H9 (cell line): ENCODE data around the gene ATP11C. TPM values are rescaled to one million over a fixed set of nuclear protein-coding genes. Genes with fewer than 3 reads are reported as not detected.

Source experiments
- DNase-seq: peaks from one replicate; pipeline ENCODE4 v3.0.0-alpha.2; 2017
- H2AFZ ChIP-seq: one replicate; pipeline ENCODE4 v1.6.1; 2013; ENCODE audit warnings: mild to moderate bottlenecking, low read length, control low read depth, moderate library complexity
- H2AK5ac ChIP-seq: 2 replicates; pipeline ENCODE4 v1.6.1; 2013; ENCODE audit warnings: low read length, control low read depth, mixed read lengths; ENCODE audit not compliant: insufficient read length
- H2BK120ac ChIP-seq: one replicate; pipeline ENCODE4 v1.6.1; 2013; ENCODE audit warnings: low read depth, mild to moderate bottlenecking, low read length, control low read depth, inconsistent platforms; ENCODE audit not compliant: poor library complexity, severe bottlenecking
- H2BK12ac ChIP-seq: 2 replicates; pipeline ENCODE4 v1.6.1; 2013; ENCODE audit warnings: low read length, control low read depth, mixed read lengths, low read depth; ENCODE audit not compliant: insufficient read length
- H2BK15ac ChIP-seq: 2 replicates; pipeline ENCODE4 v1.6.1; 2013; ENCODE audit warnings: low read depth, low read length, control low read depth
- H2BK20ac ChIP-seq: one replicate; pipeline ENCODE4 v1.6.1; 2013; ENCODE audit warnings: low read depth, mild to moderate bottlenecking, low read length, control low read depth, inconsistent platforms; ENCODE audit not compliant: poor library complexity, severe bottlenecking
- H2BK5ac ChIP-seq: 2 replicates; pipeline ENCODE4 v1.6.1; 2013; ENCODE audit warnings: low read length, control low read depth, mixed read lengths; ENCODE audit not compliant: insufficient read length
- H3K14ac ChIP-seq: 2 replicates; pipeline ENCODE4 v1.6.1; 2013; ENCODE audit warnings: low read length, control low read depth; ENCODE audit not compliant: insufficient read depth
- H3K18ac ChIP-seq: 2 replicates; pipeline ENCODE4 v1.6.1; 2013; ENCODE audit warnings: low read depth, mild to moderate bottlenecking, mixed read lengths, low read length, control low read depth; ENCODE audit not compliant: insufficient read length
- H3K23ac ChIP-seq: 2 replicates; pipeline ENCODE4 v1.6.1; 2013; ENCODE audit warnings: low read length, control low read depth, mixed read lengths, low read depth; ENCODE audit not compliant: insufficient read length
- H3K23me2 ChIP-seq: 2 replicates; pipeline ENCODE4 v1.6.1; 2013; ENCODE audit warnings: low read depth, mild to moderate bottlenecking, mixed read lengths, low read length, control low read depth; ENCODE audit not compliant: insufficient read length, poor library complexity, severe bottlenecking
- H3K27ac ChIP-seq: 2 replicates; pipeline ENCODE4 v1.5.1; 2013; ENCODE audit warnings: low read length, control low read depth, mixed read lengths, low read depth; ENCODE audit not compliant: insufficient read length
- H3K27me3 ChIP-seq: 2 replicates; pipeline ENCODE4 v1.6.1; 2013; ENCODE audit warnings: low read length, control low read depth, inconsistent platforms; ENCODE audit not compliant: insufficient read depth
- H3K4ac ChIP-seq: 2 replicates; pipeline ENCODE4 v1.6.1; 2013; ENCODE audit warnings: low read depth, mild to moderate bottlenecking, control low read depth, inconsistent platforms, low read length, moderate library complexity
- H3K4me1 ChIP-seq: 2 replicates; pipeline ENCODE4 v1.6.1; 2013; ENCODE audit warnings: low read length, control low read depth, inconsistent platforms; ENCODE audit not compliant: insufficient read depth
- H3K4me2 ChIP-seq: 2 replicates; pipeline ENCODE4 v1.6.1; 2013; ENCODE audit warnings: low read length, control low read depth, mixed read lengths; ENCODE audit not compliant: insufficient read length, insufficient read depth
- H3K56ac ChIP-seq: 2 replicates; pipeline ENCODE4 v1.6.1; 2013; ENCODE audit warnings: low read depth, mild to moderate bottlenecking, mixed read lengths, low read length, control low read depth; ENCODE audit not compliant: insufficient read length
- H3K79me1 ChIP-seq: 2 replicates; pipeline ENCODE4 v1.6.1; 2013; ENCODE audit warnings: low read depth, mild to moderate bottlenecking, moderate library complexity, low read length, control low read depth, inconsistent platforms; ENCODE audit not compliant: insufficient read depth, poor library complexity, severe bottlenecking
- H3K79me2 ChIP-seq: 2 replicates; pipeline ENCODE4 v1.6.1; 2013; ENCODE audit warnings: low read length, control low read depth, inconsistent platforms; ENCODE audit not compliant: insufficient read depth
- H3K9ac ChIP-seq: 2 replicates; pipeline ENCODE4 v1.6.1; 2013; ENCODE audit warnings: low read length, control low read depth, mixed read lengths; ENCODE audit not compliant: insufficient read length; ENCODE audit errors: extremely low read depth
- H3K9me3 ChIP-seq: one replicate; pipeline ENCODE4 v1.6.1; 2013; ENCODE audit warnings: low read depth, low read length, inconsistent platforms; ENCODE audit not compliant: control insufficient read depth
- H3T11ph ChIP-seq: one replicate; pipeline ENCODE4 v1.6.1; 2013; ENCODE audit warnings: mild to moderate bottlenecking, low read length, control low read depth, inconsistent platforms
- H4K20me1 ChIP-seq: one replicate; pipeline ENCODE4 v1.6.1; 2013; ENCODE audit not compliant: control insufficient read depth, insufficient read length, insufficient read depth
- H4K5ac ChIP-seq: 2 replicates; pipeline ENCODE4 v1.6.1; 2013; ENCODE audit warnings: low read depth, mild to moderate bottlenecking, mixed read lengths, low read length, control low read depth; ENCODE audit not compliant: insufficient read length
- H4K8ac ChIP-seq: replicated peaks from 2 replicates; pipeline ENCODE4 v1.6.1; 2013; ENCODE audit warnings: low read length, control low read depth, mixed read lengths, low read depth; ENCODE audit not compliant: insufficient read length
- H4K91ac ChIP-seq: 2 replicates; pipeline ENCODE4 v1.6.1; 2013; ENCODE audit warnings: low read depth, mild to moderate bottlenecking, moderate library complexity, mixed read lengths, low read length, control low read depth; ENCODE audit not compliant: insufficient read length
- H3K27ac Mint-ChIP-seq, 3 experiments: 2 replicates in 2 of 3; 3 replicates in 1 of 3; pipeline ENCODE4 v1.8.0; 2020 to 2021; ENCODE audit warnings: mixed read lengths in 3 of 3, mild to moderate bottlenecking in 1 of 3, moderate library complexity in 1 of 3
- H3K27me3 Mint-ChIP-seq: 2 replicates; pipeline ENCODE4 v1.8.0; 2021; ENCODE audit warnings: low read depth, mild to moderate bottlenecking, moderate library complexity, mixed read lengths
- H3K36me3 Mint-ChIP-seq, 3 experiments: 2 replicates in 2 of 3; 3 replicates in 1 of 3; pipeline ENCODE4 v1.8.0; 2020 to 2021; ENCODE audit warnings: low read depth in 3 of 3, mixed read lengths in 3 of 3; ENCODE audit not compliant: insufficient read depth in 1 of 3
- H3K4me1 Mint-ChIP-seq, 2 experiments: 2 replicates each; pipeline ENCODE4 v1.8.0; 2020; ENCODE audit warnings: mixed read lengths in 2 of 2
- H3K4me3 Mint-ChIP-seq, 2 experiments: 2 replicates in 1 of 2; 3 replicates in 1 of 2; pipeline ENCODE4 v1.8.0; 2020 to 2021; ENCODE audit warnings: mild to moderate bottlenecking in 2 of 2, mixed read lengths in 2 of 2, moderate library complexity in 1 of 2
- H3K9me3 Mint-ChIP-seq, 2 experiments: 2 replicates in 1 of 2; 3 replicates in 1 of 2; pipeline ENCODE4 v1.8.0; 2020; ENCODE audit warnings: mild to moderate bottlenecking in 2 of 2, mixed read lengths in 2 of 2, moderate library complexity in 1 of 2
- CTCF ChIP-seq: fragments of 200-600 bp; sonication (generic); conservative IDR thresholded peaks from 3 replicates; pipeline ENCODE4 v1.8.0; 2021; ENCODE audit warnings: antibody characterized with exemption, mild to moderate bottlenecking
- WGBS: extraction: QIAGEN DNeasy Blood & Tissue Kit; methylation state at CpG from one replicate; pipeline ENCODE4 v1.1.7; 2013; ENCODE audit warnings: missing lambda C conversion rate, low lambda C conversion rate, mixed read lengths; ENCODE audit not compliant: insufficient read length; ENCODE audit errors: extremely low coverage; 5-methylcytosine and 5-hydroxymethylcytosine counted together
- total RNA-seq: library from RNA; stranded (reverse); gene quantifications from 2 replicates; pipeline ENCODE4 v1.2.1, GENCODE V29; 2021

The ATP11C gene
- total RNA-seq, 1 experiment from 2014 or later, result 28.4 TPM

GRCh38 chrX:139864640-139865039, 68.2 kb downstream of the ATP11C start:
- H3K27ac ChIP-seq, result no peak overlapping the region
- TF ChIP-seq CTCF, result no peak
- H2BK5ac ChIP-seq, result no peak overlapping the region
- no peak overlapping the region for H2BK120ac ChIP-seq
- Mint-ChIP-seq H3K4me1 (peaks cover 3 to 4% of the 10 kb centered on the region in 2 experiments; a peak in 3 of 4 replicates), H3K9me3 (peaks cover 0 to 34% of the 10 kb centered on the region in 2 experiments; a peak in 2 of 5 replicates), H3K27ac (no peak overlapping the region), H3K27me3 (no peaks in the 10 kb centered on the region), H3K36me3 (peaks cover 0 to 6% (median 4%) of the 10 kb centered on the region in 3 experiments; a peak in 4 of 7 replicates), H3K4me3 (no peak overlapping the region)
- no peak overlapping the region for H3K4ac ChIP-seq
- H3K23ac ChIP-seq, result no peak overlapping the region
- no peak overlapping the region for H2AFZ ChIP-seq
- H3K4me2 ChIP-seq, result no peak overlapping the region
- no peaks in the 10 kb centered on the region for H3K9me3 ChIP-seq
- no peak overlapping the region for H2AK5ac ChIP-seq
- no peak overlapping the region for H2BK20ac ChIP-seq
- H3K18ac ChIP-seq, result no peak overlapping the region
- H4K91ac ChIP-seq, result no peak overlapping the region
- no peak overlapping the region for H2BK15ac ChIP-seq
- H3K23me2 ChIP-seq, result no peaks in the 10 kb centered on the region
- no peak overlapping the region for H3K56ac ChIP-seq
- DNase-seq, result no peak
- no peaks in the 10 kb centered on the region for H3K27me3 ChIP-seq
- no peak overlapping the region for H3K14ac ChIP-seq
- peaks cover 1% of the 10 kb centered on the region; the same call in 1 of the 2 replicates for H3K79me2 ChIP-seq
- H4K5ac ChIP-seq, result no peak overlapping the region
- no peak overlapping the region for H3T11ph ChIP-seq
- no peak overlapping the region for H4K8ac ChIP-seq
- H3K79me1 ChIP-seq, result no peaks in the 10 kb centered on the region
- WGBS, result no CpG with 5 or more reads among the region's 3 CpGs
- H4K20me1 ChIP-seq, result no peaks in the 10 kb centered on the region
- H2BK12ac ChIP-seq, result no peak overlapping the region
- no peak overlapping the region for H3K9ac ChIP-seq
- no peaks in the 10 kb centered on the region for H3K4me1 ChIP-seq
